Keratinocyte (primary cell): ENCODE data around the gene MINDY1. TPM values are rescaled to one million over a fixed set of nuclear protein-coding genes. Genes with fewer than 3 reads are reported as not detected.

Source experiments
- DNase-seq: peaks from one replicate; pipeline ENCODE4 v3.0.0-alpha.2; 2011; ENCODE audit warnings: low read depth, missing footprints, low spot score
- FAIRE-seq: peaks from 2 replicates; lab custom pipeline; 2011; peaks lifted over from hg19 to GRCh38; lab: Jason Lieb, UNC
- H2AFZ ChIP-seq: 2 replicates; pipeline ENCODE4 v1.6.0; 2012; ENCODE audit warnings: low read length, control low read depth, inconsistent platforms; ENCODE audit not compliant: control insufficient read depth
- H3K27ac ChIP-seq: 2 replicates; pipeline ENCODE4 v1.5.1; 2011; ENCODE audit warnings: low read length; ENCODE audit not compliant: control insufficient read depth, insufficient read depth
- H3K27me3 ChIP-seq: 3 replicates; pipeline ENCODE4 v1.6.0; 2011; ENCODE audit warnings: low read length; ENCODE audit not compliant: control insufficient read depth, insufficient read depth; ENCODE audit errors: extremely low read depth
- H3K36me3 ChIP-seq, 2 experiments: 2 replicates in 1 of 2; 3 replicates in 1 of 2; pipeline ENCODE4 v1.5.1; 2011; ENCODE audit warnings: low read length in 2 of 2, mild to moderate bottlenecking in 1 of 2; ENCODE audit not compliant: control insufficient read depth in 2 of 2, insufficient read depth in 2 of 2; ENCODE audit errors: extremely low read depth in 1 of 2
- H3K4me1 ChIP-seq: 3 replicates; pipeline ENCODE4 v1.5.1; 2011; ENCODE audit warnings: low read length; ENCODE audit not compliant: control insufficient read depth, insufficient read depth; ENCODE audit errors: extremely low read depth
- H3K4me2 ChIP-seq: 3 replicates; pipeline ENCODE4 v1.6.0; 2011; ENCODE audit warnings: low read depth, low read length; ENCODE audit not compliant: control insufficient read depth, insufficient read depth; ENCODE audit errors: extremely low read depth
- H3K4me3 ChIP-seq, 3 experiments: fragments of 200-600 bp in 1 of 3; sonication (generic) in 1 of 3; 2 replicates in 2 of 3; 3 replicates in 1 of 3; pipeline ENCODE4 v1.5.1; 2011 to 2016; ENCODE audit warnings: low read length in 3 of 3, mild to moderate bottlenecking in 3 of 3, control low read depth in 2 of 3, inconsistent platforms in 1 of 3, low read depth in 1 of 3, mixed read lengths in 1 of 3, mixed run types in 1 of 3, moderate library complexity in 1 of 3; ENCODE audit not compliant: control insufficient read depth in 2 of 3, insufficient read depth in 2 of 3; ENCODE audit errors: extremely low read depth in 1 of 3
- H3K79me2 ChIP-seq: 2 replicates; pipeline ENCODE4 v1.6.0; 2012; ENCODE audit warnings: low read length; ENCODE audit not compliant: control insufficient read depth, insufficient read depth
- H3K9ac ChIP-seq: 3 replicates; pipeline ENCODE4 v1.6.0; 2011; ENCODE audit warnings: low read length; ENCODE audit not compliant: control insufficient read depth, insufficient read depth; ENCODE audit errors: extremely low read depth
- H3K9me1 ChIP-seq: 3 replicates; pipeline ENCODE4 v1.6.0; 2011; ENCODE audit warnings: low read length; ENCODE audit not compliant: control insufficient read depth, insufficient read depth; ENCODE audit errors: extremely low read depth
- H3K9me3 ChIP-seq: 2 replicates; pipeline ENCODE4 v1.5.1; 2012; ENCODE audit warnings: low read depth, low read length; ENCODE audit not compliant: control insufficient read depth
- H4K20me1 ChIP-seq: 3 replicates; pipeline ENCODE4 v1.6.0; 2011; ENCODE audit warnings: low read length; ENCODE audit not compliant: control insufficient read depth, insufficient read depth; ENCODE audit errors: extremely low read depth
- EZH2 ChIP-seq: IDR thresholded peaks from one replicate; pipeline ENCODE4 v1.6.1; 2012; ENCODE audit warnings: inconsistent platforms, mild to moderate bottlenecking, low read length, moderate library complexity
- dilution Hi-C: fragments of 300-500 bp; cut with MboI; formaldehyde crosslinking; loops from one replicate; pipeline ENCODE4 v1.7.0; 2020; ENCODE audit warnings: low sequenced_read_pairs; ENCODE audit not compliant: extremely low pct_ligation_motif_present
- polyA plus RNA-seq, 5 experiments: library from polyadenylated mRNA; depleted of rRNA in 3 of 5; stranded (reverse) in 3 of 5; stranded (forward) in 1 of 5; unstranded in 1 of 5; fragments of >200 nt; gene quantifications; 1 replicate in 1 of 5; 2 replicates in 3 of 5; 3 replicates in 1 of 5; pipeline versions ENCODE4 v1.2.1 to v1.2.3, GENCODE V29; 2011 to 2012; ENCODE audit warnings: missing spikeins in 2 of 5, low read depth in 1 of 5, low replicate concordance in 1 of 5
- TF ChIP-seq, protein P1 (sequence below), 3 experiments: IDR thresholded peaks in 1 of 3; conservative IDR thresholded peaks in 1 of 3; optimal IDR thresholded peaks in 1 of 3; 2 replicates in 2 of 3; 3 replicates in 1 of 3; pipeline versions ENCODE3 to v1.5.1; 2011; ENCODE audit warnings: low read length in 3 of 3, mild to moderate bottlenecking in 3 of 3, moderate library complexity in 2 of 3, control low read depth in 1 of 3, inconsistent platforms in 1 of 3; ENCODE audit not compliant: insufficient read depth in 2 of 3; ENCODE audit errors: extremely low read depth in 1 of 3

MINDY1 gene
- polyA plus RNA-seq, 1 donor (not counting 4 experiments of a cell fraction or from before 2014, with no cell fraction given) = 11.2 TPM

- no peak for FAIRE-seq
- dilution Hi-C loops = no loop called here
- DNase-seq = no peak
- Histone ChIP-seq H3K4me2 (no peak overlapping the region), H3K9me3 (no peaks in the 10 kb centered on the region), H2AFZ (no peak overlapping the region), H3K27me3 (no peaks in the 10 kb centered on the region), H3K4me3 (no peak overlapping the region), H3K79me2 (no peaks in the 10 kb centered on the region), H3K27ac (no peak overlapping the region), H4K20me1 (no peaks in the 10 kb centered on the region), H3K9me1 (no peaks in the 10 kb centered on the region), H3K9ac (no peak overlapping the region), H3K36me3 (peaks cover 12 to 14% of the 10 kb centered on the region in 2 experiments), H3K4me1 (no peaks in the 10 kb centered on the region)
- TF ChIP-seq, protein P1, sequence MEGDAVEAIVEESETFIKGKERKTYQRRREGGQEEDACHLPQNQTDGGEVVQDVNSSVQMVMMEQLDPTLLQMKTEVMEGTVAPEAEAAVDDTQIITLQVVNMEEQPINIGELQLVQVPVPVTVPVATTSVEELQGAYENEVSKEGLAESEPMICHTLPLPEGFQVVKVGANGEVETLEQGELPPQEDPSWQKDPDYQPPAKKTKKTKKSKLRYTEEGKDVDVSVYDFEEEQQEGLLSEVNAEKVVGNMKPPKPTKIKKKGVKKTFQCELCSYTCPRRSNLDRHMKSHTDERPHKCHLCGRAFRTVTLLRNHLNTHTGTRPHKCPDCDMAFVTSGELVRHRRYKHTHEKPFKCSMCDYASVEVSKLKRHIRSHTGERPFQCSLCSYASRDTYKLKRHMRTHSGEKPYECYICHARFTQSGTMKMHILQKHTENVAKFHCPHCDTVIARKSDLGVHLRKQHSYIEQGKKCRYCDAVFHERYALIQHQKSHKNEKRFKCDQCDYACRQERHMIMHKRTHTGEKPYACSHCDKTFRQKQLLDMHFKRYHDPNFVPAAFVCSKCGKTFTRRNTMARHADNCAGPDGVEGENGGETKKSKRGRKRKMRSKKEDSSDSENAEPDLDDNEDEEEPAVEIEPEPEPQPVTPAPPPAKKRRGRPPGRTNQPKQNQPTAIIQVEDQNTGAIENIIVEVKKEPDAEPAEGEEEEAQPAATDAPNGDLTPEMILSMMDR (optimal IDR thresholded peaks at IDR 0.05 in 1 of 3, IDR thresholded peaks at IDR 0.05 in 1 of 3, conservative IDR thresholded peaks at IDR 0.05 in 1 of 3; ENCODE audit: extremely low read depth in 1 of 3, insufficient read depth in 2 of 3, low read length in 3 of 3) = no peak
- TF ChIP-seq EZH2 = no peak
Observed at GRCh38 chr1:150957666-150958065, 49.0 kb downstream of the MINDY1 start.

DNA sequence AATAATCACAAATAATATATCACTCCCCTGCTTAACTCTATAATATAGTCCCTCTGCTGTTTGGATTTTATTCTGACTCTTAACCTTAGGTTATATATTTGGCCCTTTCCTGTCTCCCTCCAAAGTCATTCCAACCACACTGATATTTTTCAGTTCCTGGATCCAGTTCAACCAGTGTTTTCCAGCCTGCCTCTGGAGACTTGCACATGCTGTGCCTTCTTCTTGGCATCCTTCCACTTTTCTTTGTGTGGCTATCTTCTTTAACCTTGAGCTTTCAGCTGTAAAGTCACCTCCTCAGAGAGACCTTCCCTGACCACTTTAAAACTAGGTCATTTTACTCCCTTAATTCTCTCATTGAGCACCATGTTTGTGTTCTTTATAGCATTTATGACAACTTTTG lies 51.4 kb downstream of the MINDY1 start:
- no peak overlapping the region for H3K27ac ChIP-seq
- FAIRE-seq = no peak

More for the DNA sequence above, 51.4 kb downstream of the MINDY1 start:
- no peak for TF ChIP-seq EZH2
- TF ChIP-seq, protein P1 (optimal IDR thresholded peaks at IDR 0.05 in 1 of 3, IDR thresholded peaks at IDR 0.05 in 1 of 3, conservative IDR thresholded peaks at IDR 0.05 in 1 of 3; ENCODE audit: extremely low read depth in 1 of 3, insufficient read depth in 2 of 3, low read length in 3 of 3) = no peak
- DNase-seq = no peak
- no peak overlapping the region for H3K4me2 ChIP-seq
- no peaks in the 10 kb centered on the region for H3K27me3 ChIP-seq
- no peak overlapping the region for H3K4me3 ChIP-seq
- no peaks in the 10 kb centered on the region for H3K9me3 ChIP-seq
- H3K79me2 ChIP-seq = no peaks in the 10 kb centered on the region
- no peaks in the 10 kb centered on the region for H3K4me1 ChIP-seq
- dilution Hi-C loops = no loop called here
- H2AFZ ChIP-seq = no peak overlapping the region
- H3K9ac ChIP-seq = no peak overlapping the region
- no peaks in the 10 kb centered on the region for H4K20me1 ChIP-seq
- no peaks in the 10 kb centered on the region for H3K9me1 ChIP-seq
- H3K36me3 ChIP-seq = peaks cover 5 to 9% of the 10 kb centered on the region in 2 experiments
